HCT116 (cell line): Measurements from ENCODE around the gene ICE1.

Experiments
- POLR2AphosphoS5 ChIP-seq: IDR thresholded peaks from 2 replicates; pipeline ENCODE4 v1.6.1; 2011; ENCODE audit warnings: mild to moderate bottlenecking, low read depth, low read length, moderate library complexity
- TF ChIP-seq, protein P1 (sequence below), 3 experiments: fragments of 200-600 bp in 1 of 3; sonication (generic) in 1 of 3; IDR thresholded peaks in 2 of 3; conservative IDR thresholded peaks in 1 of 3; 2 replicates each; pipeline ENCODE4 v1.5.1; 2012 to 2017; ENCODE audit warnings: low read depth in 2 of 3, low read length in 2 of 3, antibody characterized with exemption in 1 of 3, borderline replicate concordance in 1 of 3, control low read depth in 1 of 3, mild to moderate bottlenecking in 1 of 3, mixed read lengths in 1 of 3, mixed run types in 1 of 3, moderate library complexity in 1 of 3; ENCODE audit not compliant: insufficient read depth in 1 of 3

DNA sequence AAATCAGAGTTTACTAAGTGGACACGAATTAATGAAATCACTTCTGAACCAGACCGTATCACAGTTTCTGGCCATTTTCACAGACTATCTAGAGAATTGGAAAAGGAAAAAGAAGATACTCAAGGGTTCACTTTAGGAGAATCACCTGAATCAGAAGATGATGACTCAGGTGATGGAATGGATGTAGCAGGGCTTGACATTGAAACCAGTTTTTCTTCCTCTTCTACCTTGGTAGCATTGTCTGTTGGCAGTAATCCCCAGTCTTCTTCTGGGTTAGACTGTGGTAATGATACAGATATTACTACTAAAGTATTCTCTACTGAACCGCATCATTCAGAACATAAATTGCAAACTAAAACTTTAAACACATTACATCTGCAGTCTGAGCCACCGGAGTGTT is 38.5 kb downstream of the ICE1 start:
- TF ChIP-seq POLR2AphosphoS5 = no peak
- TF ChIP-seq, protein P1, sequence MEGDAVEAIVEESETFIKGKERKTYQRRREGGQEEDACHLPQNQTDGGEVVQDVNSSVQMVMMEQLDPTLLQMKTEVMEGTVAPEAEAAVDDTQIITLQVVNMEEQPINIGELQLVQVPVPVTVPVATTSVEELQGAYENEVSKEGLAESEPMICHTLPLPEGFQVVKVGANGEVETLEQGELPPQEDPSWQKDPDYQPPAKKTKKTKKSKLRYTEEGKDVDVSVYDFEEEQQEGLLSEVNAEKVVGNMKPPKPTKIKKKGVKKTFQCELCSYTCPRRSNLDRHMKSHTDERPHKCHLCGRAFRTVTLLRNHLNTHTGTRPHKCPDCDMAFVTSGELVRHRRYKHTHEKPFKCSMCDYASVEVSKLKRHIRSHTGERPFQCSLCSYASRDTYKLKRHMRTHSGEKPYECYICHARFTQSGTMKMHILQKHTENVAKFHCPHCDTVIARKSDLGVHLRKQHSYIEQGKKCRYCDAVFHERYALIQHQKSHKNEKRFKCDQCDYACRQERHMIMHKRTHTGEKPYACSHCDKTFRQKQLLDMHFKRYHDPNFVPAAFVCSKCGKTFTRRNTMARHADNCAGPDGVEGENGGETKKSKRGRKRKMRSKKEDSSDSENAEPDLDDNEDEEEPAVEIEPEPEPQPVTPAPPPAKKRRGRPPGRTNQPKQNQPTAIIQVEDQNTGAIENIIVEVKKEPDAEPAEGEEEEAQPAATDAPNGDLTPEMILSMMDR (IDR thresholded peaks at IDR 0.05 in 2 of 3, conservative IDR thresholded peaks at IDR 0.05 in 1 of 3; ENCODE audit: borderline replicate concordance in 1 of 3, insufficient read depth in 1 of 3, low read depth in 2 of 3, low read length in 2 of 3) = no peak
